Fibroblast of mammary gland (primary cell): ENCODE data around the gene IGF2.

Experiments
- DNase-seq: peaks from one replicate; pipeline ENCODE4 v3.0.0-alpha.2; 2010; ENCODE audit warnings: low read depth
- H3K4me3 ChIP-seq: 2 replicates; pipeline ENCODE4 v1.5.1; 2011; ENCODE audit warnings: low read depth, mild to moderate bottlenecking, low read length, moderate library complexity; ENCODE audit not compliant: control insufficient read depth
- TF ChIP-seq, protein P1 (sequence below): conservative IDR thresholded peaks from 2 replicates; pipeline ENCODE4 v1.5.1; 2011; ENCODE audit warnings: low read depth, low read length, inconsistent platforms; ENCODE audit not compliant: control insufficient read depth, insufficient read depth

IGF2 gene

DNA sequence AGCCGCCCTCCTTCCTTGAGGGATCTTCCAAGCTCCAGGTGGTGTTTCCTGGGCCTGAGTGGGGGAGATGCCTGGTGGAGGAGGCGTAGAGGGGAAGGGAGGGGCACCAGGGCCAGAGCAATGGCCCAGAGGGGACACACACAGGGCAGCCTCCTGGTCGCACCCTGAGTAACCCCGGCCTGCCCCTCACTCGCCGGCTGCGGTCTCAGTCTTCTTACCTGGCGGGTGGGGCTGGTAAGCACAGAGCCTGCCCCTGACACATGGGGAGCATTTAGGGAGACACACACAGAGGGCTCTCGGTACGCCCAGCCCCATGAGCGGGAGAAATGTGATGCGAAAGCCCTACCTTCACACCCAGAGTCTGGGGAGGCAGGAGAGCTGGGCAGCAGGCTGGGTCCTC, 23.9 kb downstream of the IGF2 start:
- DNase-seq = no peak
- H3K4me3 ChIP-seq = no peak overlapping the region
- TF ChIP-seq, protein P1, sequence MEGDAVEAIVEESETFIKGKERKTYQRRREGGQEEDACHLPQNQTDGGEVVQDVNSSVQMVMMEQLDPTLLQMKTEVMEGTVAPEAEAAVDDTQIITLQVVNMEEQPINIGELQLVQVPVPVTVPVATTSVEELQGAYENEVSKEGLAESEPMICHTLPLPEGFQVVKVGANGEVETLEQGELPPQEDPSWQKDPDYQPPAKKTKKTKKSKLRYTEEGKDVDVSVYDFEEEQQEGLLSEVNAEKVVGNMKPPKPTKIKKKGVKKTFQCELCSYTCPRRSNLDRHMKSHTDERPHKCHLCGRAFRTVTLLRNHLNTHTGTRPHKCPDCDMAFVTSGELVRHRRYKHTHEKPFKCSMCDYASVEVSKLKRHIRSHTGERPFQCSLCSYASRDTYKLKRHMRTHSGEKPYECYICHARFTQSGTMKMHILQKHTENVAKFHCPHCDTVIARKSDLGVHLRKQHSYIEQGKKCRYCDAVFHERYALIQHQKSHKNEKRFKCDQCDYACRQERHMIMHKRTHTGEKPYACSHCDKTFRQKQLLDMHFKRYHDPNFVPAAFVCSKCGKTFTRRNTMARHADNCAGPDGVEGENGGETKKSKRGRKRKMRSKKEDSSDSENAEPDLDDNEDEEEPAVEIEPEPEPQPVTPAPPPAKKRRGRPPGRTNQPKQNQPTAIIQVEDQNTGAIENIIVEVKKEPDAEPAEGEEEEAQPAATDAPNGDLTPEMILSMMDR = no peak

DNA sequence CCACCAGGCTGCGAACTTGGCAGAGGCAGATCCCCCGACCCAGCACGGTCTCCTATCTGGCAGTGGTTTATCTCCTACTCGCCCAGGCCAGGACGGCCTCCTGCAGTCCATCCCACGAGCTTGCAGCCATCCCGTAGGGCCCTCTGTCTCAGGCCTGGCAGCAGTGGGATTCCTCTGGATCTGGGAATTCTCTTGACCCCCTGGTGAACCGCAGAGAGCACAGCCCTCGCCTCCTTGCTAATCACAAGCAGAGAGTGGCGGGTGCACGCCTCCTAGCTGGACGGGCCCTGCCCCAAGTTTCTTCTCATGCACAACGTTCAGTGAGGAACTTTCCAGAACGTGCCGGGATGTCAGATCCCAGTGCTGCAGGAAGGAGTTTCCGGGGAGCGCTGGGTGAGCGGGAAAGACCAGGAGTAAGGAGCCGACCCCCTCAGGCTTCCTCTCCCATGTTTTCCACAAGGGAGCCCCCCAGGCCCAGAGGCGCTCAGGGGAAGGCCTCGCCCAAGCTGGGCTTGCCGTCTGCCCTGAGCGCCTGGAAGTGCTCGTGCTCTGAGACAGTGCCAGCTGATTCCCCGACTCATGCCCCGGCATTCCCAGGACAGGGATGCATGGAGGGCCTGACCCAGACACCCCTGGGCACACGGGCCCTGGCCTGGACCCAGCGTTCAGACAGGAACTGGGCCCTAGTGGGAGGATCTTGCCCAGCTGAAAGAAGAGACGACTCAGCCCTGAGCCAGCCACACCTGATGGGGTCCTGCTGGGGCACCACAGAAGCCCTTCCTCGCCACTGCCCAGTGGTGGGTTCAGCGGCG, 24.6 kb downstream of the IGF2 start:
- TF ChIP-seq, protein P1 = no peak

DNA sequence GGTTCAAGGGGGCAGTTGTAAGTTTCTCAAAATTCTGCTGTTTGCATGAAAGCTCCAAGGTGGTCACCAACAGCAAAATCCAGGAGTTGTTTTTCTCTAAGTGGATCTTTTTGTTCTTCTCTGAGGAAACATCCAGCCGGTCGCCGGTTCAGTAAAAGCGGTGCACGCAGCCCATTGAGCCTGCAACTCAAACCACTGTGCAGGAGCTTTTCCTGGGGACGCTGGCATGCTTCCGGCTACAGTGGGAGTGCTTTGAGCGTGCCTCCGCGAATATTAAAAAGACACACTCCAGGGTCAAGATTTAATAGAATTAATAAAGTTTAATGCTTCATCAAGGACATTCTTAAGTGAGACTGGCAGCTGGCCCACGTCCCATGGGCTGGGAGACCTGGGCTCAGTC, 25.4 kb downstream of the IGF2 start:
- TF ChIP-seq, protein P1 = no peak
- H3K4me3 ChIP-seq = no peak overlapping the region
- DNase-seq = no peak

More for the DNA sequence above, 24.6 kb downstream of the IGF2 start:
- no peak for DNase-seq
- no peak overlapping the region for H3K4me3 ChIP-seq

DNA sequence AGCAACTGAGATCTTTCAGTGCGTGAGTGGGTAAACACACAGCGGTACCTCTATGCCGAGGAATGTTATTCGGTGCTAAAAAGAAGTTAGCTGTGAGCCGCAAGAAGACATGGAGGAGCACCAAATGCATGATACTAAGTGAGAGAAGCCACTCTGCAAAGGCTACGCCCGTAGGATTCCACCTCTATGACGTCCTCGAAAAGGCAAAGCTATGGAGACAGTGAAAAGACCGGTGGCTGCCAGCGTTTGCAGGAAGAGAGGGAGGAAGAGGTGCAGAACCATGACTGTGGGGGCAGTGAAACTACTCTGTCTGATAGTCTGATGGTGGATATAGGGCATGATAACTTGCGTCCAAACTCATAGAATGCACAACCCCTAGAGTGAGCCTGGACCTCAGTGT, 28.7 kb downstream of the IGF2 start:
- TF ChIP-seq, protein P1 = no peak

DNA sequence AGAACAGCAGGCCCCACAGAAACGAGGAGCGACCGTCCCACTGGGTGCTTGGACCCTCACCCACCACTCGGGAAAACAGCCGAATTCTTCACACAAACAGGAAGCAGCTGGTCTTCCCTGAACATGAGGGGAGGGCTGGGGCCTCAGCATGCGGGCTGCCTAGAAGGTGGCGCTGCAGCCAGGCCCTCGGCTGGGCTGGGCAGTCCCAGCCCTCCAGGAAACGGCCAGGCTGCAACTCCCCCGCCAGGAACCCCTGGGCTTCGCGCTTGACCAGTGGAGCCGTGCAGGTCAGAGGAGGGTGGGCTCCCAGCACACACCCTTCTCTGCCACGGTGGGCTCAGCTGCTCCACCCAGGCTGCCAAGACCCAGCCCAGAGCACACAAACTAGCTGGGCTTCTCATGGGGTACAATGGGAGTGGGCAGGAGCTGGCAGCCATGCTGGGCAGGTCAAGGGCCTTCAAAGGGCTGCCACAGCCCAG, 29.6 kb downstream of the IGF2 start:
- no peak for DNase-seq
- TF ChIP-seq, protein P1 = no peak

More for the DNA sequence above, 28.7 kb downstream of the IGF2 start:
- DNase-seq = no peak
- no peak overlapping the region for H3K4me3 ChIP-seq

DNA sequence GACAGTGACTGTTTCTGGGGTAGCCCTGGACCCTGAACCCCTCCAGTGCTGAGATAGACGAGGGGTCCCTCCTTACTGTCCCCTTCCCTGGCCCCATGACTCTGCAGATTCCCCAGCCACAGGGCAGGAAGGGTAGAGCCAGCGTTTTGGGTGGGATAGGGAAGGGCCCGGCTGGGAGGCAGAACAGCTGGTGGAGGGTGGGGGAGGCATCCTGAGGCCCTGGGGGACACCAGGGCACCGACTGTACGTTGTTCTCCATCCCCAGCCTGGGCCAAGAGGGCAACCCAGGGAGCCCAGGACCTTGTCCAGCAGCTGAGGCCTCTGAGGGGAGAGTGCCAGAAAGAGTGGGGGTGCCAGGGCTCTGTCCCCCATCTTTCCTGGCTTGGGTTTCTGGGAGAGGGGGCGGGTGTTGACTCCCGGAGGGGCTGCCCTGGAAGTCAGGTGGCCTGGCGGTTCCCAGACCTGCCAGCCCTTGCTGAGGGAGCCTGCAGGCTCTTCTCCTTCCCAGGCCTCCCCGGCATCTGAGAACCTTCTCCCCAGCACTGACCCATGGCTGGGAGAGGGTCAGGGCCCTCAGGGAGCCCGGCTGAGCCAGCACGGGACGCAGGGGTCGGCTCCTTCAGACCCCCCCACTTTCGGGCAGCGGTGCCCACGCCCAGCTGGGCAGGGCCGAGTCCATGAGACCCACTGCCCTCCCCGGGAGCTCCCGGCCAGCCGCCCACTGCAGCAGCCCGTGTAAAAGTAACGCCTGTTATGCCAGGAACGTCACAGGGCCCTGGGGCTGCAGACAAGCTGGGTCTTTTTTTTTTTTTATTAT, 30.3 kb downstream of the IGF2 start:
- DNase-seq = no peak
- no peak overlapping the region for H3K4me3 ChIP-seq
- TF ChIP-seq, protein P1 = no peak

More for the DNA sequence above, 29.6 kb downstream of the IGF2 start:
- H3K4me3 ChIP-seq = no peak overlapping the region
